Measurements from ENCODE around the gene KNSTRN.

DNA sequence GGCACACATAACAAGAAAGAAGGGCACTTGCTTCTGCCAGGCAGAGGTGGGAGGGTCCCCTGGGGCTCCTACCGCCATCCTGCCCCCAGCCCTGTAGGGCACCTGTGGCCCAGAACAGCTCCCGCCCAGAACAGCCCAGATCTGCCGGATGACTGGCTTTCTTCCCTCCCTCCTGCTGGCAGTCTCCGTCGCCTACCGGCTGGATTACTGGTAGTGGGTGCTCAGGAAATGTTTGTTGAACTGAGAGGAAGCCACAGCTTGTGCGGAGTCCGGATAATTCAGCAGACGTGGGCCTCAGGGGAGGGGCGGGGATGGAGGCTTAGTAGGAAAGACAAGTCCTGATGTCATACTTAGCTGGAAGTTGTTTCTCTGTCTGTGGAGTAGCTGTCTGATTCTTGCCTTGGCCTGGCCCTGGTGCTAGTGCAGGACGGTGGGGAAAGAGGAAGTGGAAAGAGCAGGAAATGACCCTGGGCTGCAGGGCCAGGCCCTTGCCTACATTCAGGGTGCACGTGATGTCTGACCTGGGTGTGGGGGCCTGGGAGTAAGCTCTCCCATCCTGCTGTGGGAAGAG, 48.5 kb upstream of the KNSTRN start:
- TF ChIP-seq POLR2AphosphoS5 (IDR thresholded peaks at IDR 0.05; ENCODE audit: borderline replicate concordance, low read depth, low read length), result peak; percentile 67
- TF ChIP-seq EZH2 (IDR thresholded peaks at IDR 0.05), result no peak
- TF ChIP-seq FOXP2 (optimal IDR thresholded peaks at IDR 0.05; ENCODE audit: control extremely low read depth, extremely low read length, insufficient read depth), result peak; percentile 92

Measured in SK-N-MC (cell line).